ENCODE results near the gene UNC50. TPM values are rescaled to one million over a fixed set of nuclear protein-coding genes. Genes with fewer than 3 reads are reported as not detected.
"Not testable (repeated sequence)": the region's sequence is repeated elsewhere in the genome, so short reads cannot be mapped to it uniquely, and the experiment has no call there.

Gene UNC50
- total RNA-seq, 4 donors from 2014 or later: 18.3 to 49.4 (median 36.3) TPM

- DNase-seq: no peak
- intact Hi-C loops (cut with DNase I): no loop called here
- Histone ChIP-seq H3K36me3 (no peaks in the 10 kb centered on the region), H3K27ac (no peak overlapping the region), H3K9me3 (no peaks in the 10 kb centered on the region), H3K27me3 (no peaks in the 10 kb centered on the region), H3K4me1 (no peaks in the 10 kb centered on the region), H3K4me3 (no peak overlapping the region)
- no peak for TF ChIP-seq CTCF (IDR thresholded peaks at IDR 0.05)
- TF ChIP-seq POLR2A (IDR thresholded peaks at IDR 0.05): no peak
- WGBS, 2 donors: 66 to 75% methylated on average over 4 of the region's 4 CpGs
Measured at GRCh38 chr2:98656800-98657199, 48.4 kb downstream of the UNC50 start.

GRCh38 chr2:98658816-98659490 is 50.6 kb downstream of the UNC50 start:
- no peak for DNase-seq
- H3K36me3 ChIP-seq: no peaks in the 10 kb centered on the region
- no peaks in the 10 kb centered on the region for H3K4me1 ChIP-seq
- H3K27me3 ChIP-seq: no peaks in the 10 kb centered on the region
- peak overlapping the region in 1 of 4 donors; percentile 18 for H3K27ac ChIP-seq
- no peak overlapping the region for H3K4me3 ChIP-seq
- TF ChIP-seq CTCF (IDR thresholded peaks at IDR 0.05) (no peak), POLR2A (IDR thresholded peaks at IDR 0.05) (no peak)
- 55 to 83% methylated on average over 4 of the region's 4 CpGs for WGBS, 2 donors
- H3K9me3 ChIP-seq: no peaks in the 10 kb centered on the region
- intact Hi-C loops (cut with DNase I): no loop called here

- not testable (repeated sequence) for H3K27ac ChIP-seq
Measured at GRCh38 chr2:98659491-98659840, 51.1 kb downstream of the UNC50 start.

GRCh38 chr2:98663511-98664090 is 55.2 kb downstream of the UNC50 start:
- Histone ChIP-seq H3K27ac (peak overlapping the region in 3 of 4 donors; percentile 14 to 61 (median 47)), H3K36me3 (peaks cover 0 to 12% (median 0%) of the 10 kb centered on the region in 3 donors)
- TF ChIP-seq CTCF (IDR thresholded peaks at IDR 0.05): no peak
- peak in 1 of 4 donors; percentile 39 for TF ChIP-seq POLR2A (IDR thresholded peaks at IDR 0.05)

More at GRCh38 chr2:98659491-98659840, 51.1 kb downstream of the UNC50 start:
- intact Hi-C loops (cut with DNase I); H3K27me3 ChIP-seq; H3K9me3 ChIP-seq; H3K36me3 ChIP-seq; H3K4me3 ChIP-seq; H3K4me1 ChIP-seq; DNase-seq: not testable (repeated sequence)
- WGBS, 2 donors: 77 to 94% methylated on average over 3 of the region's 3 CpGs

GRCh38 chr2:98664323-98664722 is 55.9 kb downstream of the UNC50 start:
- no peaks in the 10 kb centered on the region for H3K9me3 ChIP-seq

More at GRCh38 chr2:98663511-98664090, 55.2 kb downstream of the UNC50 start:
- Histone ChIP-seq H3K4me3 (no peak overlapping the region), H3K9me3 (no peaks in the 10 kb centered on the region), H3K4me1 (no peaks in the 10 kb centered on the region), H3K27me3 (no peaks in the 10 kb centered on the region)
- 75 to 77% methylated on average over 12 of the region's 12 CpGs for WGBS, 2 donors
- intact Hi-C loops (cut with DNase I): no loop called here
- DNase-seq: no peak

More at GRCh38 chr2:98664323-98664722, 55.9 kb downstream of the UNC50 start:
- Histone ChIP-seq H3K36me3 (peaks cover 0 to 19% (median 0%) of the 10 kb centered on the region in 3 donors), H3K27ac (peak overlapping the region in 1 of 4 donors; percentile 47), H3K27me3 (no peaks in the 10 kb centered on the region), H3K4me1 (no peaks in the 10 kb centered on the region), H3K4me3 (no peak overlapping the region)
- 71 to 87% methylated on average over 3 of the region's 3 CpGs for WGBS, 2 donors
- no peak for DNase-seq
- TF ChIP-seq POLR2A (IDR thresholded peaks at IDR 0.05) (no peak), CTCF (IDR thresholded peaks at IDR 0.05) (no peak)
- intact Hi-C loops (cut with DNase I): no loop called here
